SK-N-MC (cell line): Measurements from ENCODE around the gene LRRFIP2.

Source experiments
- EZH2 ChIP-seq: fragments of 200-600 bp; sonication (generic); IDR thresholded peaks from one replicate; pipeline ENCODE4 v1.6.1; 2017; ENCODE audit warnings: antibody characterized with exemption
- POLR2AphosphoS5 ChIP-seq: IDR thresholded peaks from 2 replicates; pipeline ENCODE4 v1.6.1; 2012; ENCODE audit warnings: mild to moderate bottlenecking, low read depth, low read length, borderline replicate concordance

DNA sequence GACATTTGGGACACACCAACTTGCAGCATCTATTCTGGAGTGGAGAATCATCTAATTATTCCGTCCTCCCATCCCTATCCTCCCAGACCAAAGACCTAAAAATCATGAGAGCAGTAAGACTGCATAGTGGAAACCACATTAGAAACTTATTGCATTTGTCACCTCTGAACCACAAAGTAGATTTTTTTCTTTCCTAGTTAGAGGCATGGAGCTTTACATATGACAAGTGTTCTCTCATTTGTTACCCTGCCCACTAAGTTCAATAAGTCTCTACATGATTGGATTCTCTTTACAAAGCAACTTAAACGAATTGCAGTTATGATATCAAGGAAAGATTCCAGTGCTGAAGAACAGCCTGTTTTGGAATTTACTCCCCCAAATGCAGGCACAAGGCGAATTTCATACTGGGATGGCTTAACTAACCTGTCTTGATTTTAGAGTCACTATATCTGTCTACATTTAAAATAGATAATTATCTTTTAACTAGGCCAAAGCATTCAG, 42.3 kb upstream of the LRRFIP2 start:
- TF ChIP-seq POLR2AphosphoS5 (no peak), EZH2 (no peak)
